Large intestine (tissue), 3 donors: ENCODE data around the gene C17orf50. TPM values are rescaled to one million over a fixed set of nuclear protein-coding genes. Genes with fewer than 3 reads are reported as not detected.

Experiments used
- DNase-seq, 2 donors: peaks; one replicate each; pipeline versions ENCODE4 v3.0.0 to v3.0.0-alpha.2; 2013
- H3K27ac ChIP-seq: one replicate; pipeline ENCODE4 v1.5.1; 2013; ENCODE audit warnings: low read length
- H3K27me3 ChIP-seq: 2 replicates; pipeline ENCODE4 v1.6.1; 2013; ENCODE audit warnings: low read length; ENCODE audit not compliant: control insufficient read depth, insufficient read depth
- H3K36me3 ChIP-seq: 2 replicates; pipeline ENCODE4 v1.6.1; 2013; ENCODE audit warnings: low read length; ENCODE audit not compliant: control insufficient read depth, insufficient read depth
- H3K4me1 ChIP-seq: one replicate; pipeline ENCODE4 v1.6.1; 2013; ENCODE audit warnings: low read length; ENCODE audit not compliant: control insufficient read depth, insufficient read depth
- H3K4me3 ChIP-seq: one replicate; pipeline ENCODE4 v1.5.1; 2013; ENCODE audit warnings: low read length
- H3K9me3 ChIP-seq: one replicate; pipeline ENCODE4 v1.6.1; 2013; ENCODE audit warnings: mild to moderate bottlenecking, low read depth, low read length, moderate library complexity; ENCODE audit not compliant: control insufficient read depth
- WGBS: methylation state at CpG from one replicate; pipeline ENCODE4 v1.1.5; 2013; ENCODE audit warnings: low lambda C conversion rate; ENCODE audit not compliant: insufficient coverage; 5-methylcytosine and 5-hydroxymethylcytosine counted together
- polyA plus RNA-seq: library from polyadenylated mRNA; unstranded; fragments of 120-200 nt; gene quantifications from one replicate; pipeline ENCODE4 v1.2.1, GENCODE V29; 2013

C17orf50 gene
- polyA plus RNA-seq, 1 donor, result 0.04 TPM

DNA sequence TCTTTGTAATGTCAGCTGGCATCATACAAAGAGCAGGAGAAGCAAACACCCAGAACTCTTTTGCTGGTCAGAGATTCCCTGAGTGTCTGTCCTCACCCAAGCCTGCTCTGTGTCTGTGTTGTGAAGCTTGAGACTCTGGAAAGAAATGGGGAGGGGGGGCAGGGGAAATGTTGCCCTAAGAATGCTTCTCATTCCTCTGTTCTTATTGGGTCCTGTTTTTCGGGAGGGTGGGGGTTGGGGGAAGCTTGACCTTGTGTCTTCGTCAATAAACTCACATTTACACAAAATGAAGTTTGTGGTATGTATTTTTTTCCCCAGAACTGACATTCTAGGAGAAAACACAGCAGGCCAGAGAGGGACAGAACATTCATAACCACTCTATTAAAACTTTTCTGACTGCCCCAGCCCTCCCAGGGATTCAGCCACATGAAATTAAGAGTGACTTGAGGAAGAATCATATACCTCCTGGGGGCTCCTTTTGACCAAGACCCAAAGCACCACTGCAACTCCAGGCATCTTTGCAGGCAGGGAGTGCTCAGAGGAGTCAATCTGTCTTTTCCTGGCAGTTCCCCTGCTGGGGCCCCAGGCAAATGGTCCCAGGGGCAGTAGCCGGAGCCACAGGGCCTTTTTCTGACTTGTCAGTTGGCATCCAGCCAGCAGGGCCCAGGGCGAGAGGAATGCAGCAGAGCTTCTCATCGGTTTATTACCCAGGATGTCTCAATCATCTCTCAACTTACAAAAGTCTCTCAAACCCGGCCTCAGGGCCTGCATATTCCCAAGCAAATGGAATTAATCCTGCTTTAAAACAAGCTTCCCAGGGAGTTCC, 34.3 kb upstream of the C17orf50 start:
- DNase-seq, result peak; percentile 92 to 93
- no peaks in the 10 kb centered on the region for H3K27me3 ChIP-seq
- H3K36me3 ChIP-seq, result peaks cover 33% of the 10 kb centered on the region
- H3K27ac ChIP-seq, result peak overlapping the region; percentile 64
- no CpG with 5 or more reads among the region's 6 CpGs for WGBS
- peaks cover 31% of the 10 kb centered on the region for H3K4me1 ChIP-seq
- no peak overlapping the region for H3K4me3 ChIP-seq
- no peaks in the 10 kb centered on the region for H3K9me3 ChIP-seq

DNA sequence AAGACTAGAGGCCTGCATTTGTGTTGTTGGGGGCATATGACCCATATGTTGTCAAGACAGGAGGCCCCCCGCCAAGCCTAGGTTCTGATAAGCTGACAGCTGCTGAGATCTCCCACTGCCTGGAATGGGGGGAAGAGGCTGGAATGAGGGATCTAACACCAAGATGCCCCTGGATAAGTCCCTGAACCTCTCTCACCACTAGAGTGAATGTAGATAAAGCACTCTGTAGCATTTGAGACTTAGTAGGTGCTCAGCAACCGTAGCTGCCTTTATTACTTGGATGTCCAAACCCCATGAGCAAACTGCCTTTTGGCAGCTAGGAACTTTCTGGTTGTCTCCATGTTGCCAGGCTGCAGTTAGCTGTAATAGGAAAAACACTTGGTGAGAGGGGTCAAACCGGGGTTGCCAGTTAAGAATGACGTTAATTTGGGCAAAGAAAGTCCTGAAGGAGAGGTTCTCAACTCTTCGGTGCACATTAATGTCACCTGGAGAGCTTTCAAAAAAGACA, 33.7 kb upstream of the C17orf50 start:
- H3K27me3 ChIP-seq, result no peaks in the 10 kb centered on the region
- no peaks in the 10 kb centered on the region for H3K9me3 ChIP-seq
- peaks cover 30% of the 10 kb centered on the region for H3K36me3 ChIP-seq
- DNase-seq, result no peak
- peaks cover 31% of the 10 kb centered on the region for H3K4me1 ChIP-seq
- no peak overlapping the region for H3K4me3 ChIP-seq
- H3K27ac ChIP-seq, result peak overlapping the region; percentile 64
- no CpG with 5 or more reads among the region's 5 CpGs for WGBS

DNA sequence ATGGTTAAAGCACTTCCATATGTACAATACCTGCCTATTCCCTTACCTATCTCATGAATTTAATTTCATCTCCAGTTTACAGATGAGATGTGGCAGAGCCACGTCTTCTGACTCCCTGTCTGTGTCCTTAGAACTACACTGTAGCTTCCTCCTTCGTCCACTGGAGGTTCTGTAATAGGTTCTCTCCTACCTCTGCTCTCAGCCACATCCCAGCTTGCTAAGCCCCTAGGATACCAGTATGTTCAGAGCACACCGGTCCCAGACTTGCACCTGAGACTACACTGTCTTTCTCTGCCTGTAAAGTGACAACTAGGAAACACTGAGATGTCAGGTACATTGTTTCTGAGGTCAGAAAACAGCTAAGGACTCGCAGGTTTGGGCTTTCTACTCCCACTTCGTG, 33.1 kb upstream of the C17orf50 start:
- H3K9me3 ChIP-seq, result no peaks in the 10 kb centered on the region
- peaks cover 28% of the 10 kb centered on the region for H3K36me3 ChIP-seq
- 67% methylated on average over 1 of the region's 5 CpGs for WGBS
- H3K4me1 ChIP-seq, result peaks cover 31% of the 10 kb centered on the region
- H3K27ac ChIP-seq, result no peak overlapping the region
- no peak overlapping the region for H3K4me3 ChIP-seq
- no peak for DNase-seq
- H3K27me3 ChIP-seq, result no peaks in the 10 kb centered on the region

DNA sequence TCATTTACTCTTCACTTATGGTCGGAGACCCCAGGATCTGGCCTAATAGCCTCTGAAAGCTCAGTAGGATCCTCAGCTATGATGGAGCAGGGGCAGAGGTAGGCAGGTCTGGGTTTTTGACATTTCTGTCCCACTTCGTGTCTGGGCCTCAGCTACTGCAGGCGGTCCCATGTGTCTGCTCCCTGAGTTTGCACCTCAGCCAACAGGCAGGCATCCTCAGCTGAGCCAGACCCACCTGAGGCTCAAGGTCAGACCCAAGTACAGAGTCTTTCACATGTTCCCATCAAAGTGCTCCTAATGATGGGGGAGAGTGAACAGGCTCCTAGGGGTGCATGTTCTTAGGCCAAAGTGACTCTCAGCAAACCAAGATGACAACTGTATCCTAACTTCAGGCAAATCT, 32.1 kb upstream of the C17orf50 start:
- no peaks in the 10 kb centered on the region for H3K9me3 ChIP-seq
- H3K27ac ChIP-seq, result no peak overlapping the region
- DNase-seq, result no peak
- H3K27me3 ChIP-seq, result no peaks in the 10 kb centered on the region
- WGBS, result no CpG with 5 or more reads among the region's 3 CpGs
- H3K4me1 ChIP-seq, result peaks cover 31% of the 10 kb centered on the region
- peaks cover 22% of the 10 kb centered on the region for H3K36me3 ChIP-seq
- H3K4me3 ChIP-seq, result no peak overlapping the region

- no peak for DNase-seq
- no peaks in the 10 kb centered on the region for H3K9me3 ChIP-seq
- H3K27me3 ChIP-seq, result no peaks in the 10 kb centered on the region
- no peak overlapping the region for H3K4me3 ChIP-seq
- no CpG with 5 or more reads among the region's 4 CpGs for WGBS
- H3K27ac ChIP-seq, result no peak overlapping the region
- H3K4me1 ChIP-seq, result peaks cover 31% of the 10 kb centered on the region
- peaks cover 14% of the 10 kb centered on the region for H3K36me3 ChIP-seq
Measured at GRCh38 chr17:35729405-35729833, 31.3 kb upstream of the C17orf50 start.

- no peak for DNase-seq
- H3K9me3 ChIP-seq, result no peaks in the 10 kb centered on the region
- H3K27me3 ChIP-seq, result no peaks in the 10 kb centered on the region
- no peak overlapping the region for H3K4me3 ChIP-seq
- WGBS, result 60% methylated on average over 1 of the region's 10 CpGs
- no peak overlapping the region for H3K27ac ChIP-seq
- H3K36me3 ChIP-seq, result peaks cover 3% of the 10 kb centered on the region
- H3K4me1 ChIP-seq, result peaks cover 29% of the 10 kb centered on the region
Measured at GRCh38 chr17:35730400-35731005, 30.2 kb upstream of the C17orf50 start.

DNA sequence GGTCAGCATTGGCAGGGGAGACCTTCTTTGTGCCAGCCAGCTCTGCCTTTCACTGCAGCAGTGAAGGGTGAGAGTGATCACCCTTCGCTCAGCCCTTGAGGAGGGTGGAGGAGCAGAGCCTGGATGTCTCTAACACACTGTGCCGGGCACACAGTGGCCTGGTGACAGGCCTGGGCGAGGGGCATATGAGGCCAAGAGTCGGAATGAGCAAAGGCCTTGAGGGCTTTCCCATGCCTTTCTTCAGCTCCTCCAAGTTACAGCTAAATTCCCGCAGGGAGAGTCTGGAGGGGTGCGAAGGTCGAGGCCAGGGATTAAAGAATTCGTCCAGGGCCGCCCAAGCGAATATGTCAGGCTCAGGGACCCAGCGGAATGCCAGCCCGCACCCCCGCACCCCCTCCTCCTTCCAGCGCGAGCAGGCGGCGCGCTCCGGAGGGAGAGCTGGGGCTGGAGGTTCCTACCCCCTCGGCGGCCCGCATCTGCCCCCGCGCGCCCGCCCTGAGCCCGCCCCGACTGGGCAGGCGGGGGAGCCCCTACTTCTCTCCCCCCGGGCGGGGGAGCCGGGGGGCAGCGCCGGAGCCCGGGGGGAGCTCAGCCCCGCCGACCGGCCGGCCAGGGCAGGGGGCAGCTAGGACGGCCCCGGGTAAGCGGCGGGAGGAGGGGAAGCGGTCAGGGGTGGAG, 29.3 kb upstream of the C17orf50 start, which contains the start of gene RASL10B:
TSS of gene RASL10B (plus strand) at position 401 of the 678 bp plus-strand sequence. CDS start 3,546 bp downstream, outside the sequence.
- H3K36me3 ChIP-seq, result no peaks in the 10 kb centered on the region
- no peaks in the 10 kb centered on the region for H3K9me3 ChIP-seq
- H3K4me3 ChIP-seq, result peak within 1 kb of the TSS; percentile 51
- H3K4me1 ChIP-seq, result peaks cover 21% of the 10 kb centered on the region
- no CpG with 5 or more reads among the region's 44 CpGs for WGBS
- no peaks in the 10 kb centered on the region for H3K27me3 ChIP-seq
- no peak within 1 kb of the TSS for H3K27ac ChIP-seq
- peak; percentile 27 to 68 for DNase-seq

- no peaks in the 10 kb centered on the region for H3K36me3 ChIP-seq
- peaks cover 13% of the 10 kb centered on the region for H3K4me1 ChIP-seq
- no peak for DNase-seq
- H3K4me3 ChIP-seq, result peak overlapping the region; percentile 51
- H3K27me3 ChIP-seq, result no peaks in the 10 kb centered on the region
- no peak overlapping the region for H3K27ac ChIP-seq
- no peaks in the 10 kb centered on the region for H3K9me3 ChIP-seq
- no CpG with 5 or more reads among the region's 47 CpGs for WGBS
Measured at GRCh38 chr17:35731917-35732805, 28.5 kb upstream of the C17orf50 start.

DNA sequence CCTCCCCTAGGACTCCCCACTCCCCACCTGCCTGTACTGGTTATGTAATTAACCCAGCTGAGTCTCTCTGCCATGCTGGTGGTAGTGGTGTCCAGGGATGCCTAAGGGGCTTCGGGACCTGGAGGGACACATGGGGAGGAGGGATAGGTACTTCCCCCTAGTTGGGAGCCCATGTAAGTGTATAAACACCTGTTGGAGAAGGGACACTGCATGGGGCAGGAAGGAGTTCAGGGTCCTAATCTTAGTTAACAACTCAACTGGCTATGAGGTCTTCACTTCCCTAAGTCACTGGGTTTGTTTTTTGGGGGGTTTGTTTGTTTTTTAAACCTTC, 27.9 kb upstream of the C17orf50 start:
- peaks cover 7% of the 10 kb centered on the region for H3K4me1 ChIP-seq
- WGBS, result no CpG with 5 or more reads among the region's 1 CpG
- H3K27ac ChIP-seq, result no peak overlapping the region
- no peaks in the 10 kb centered on the region for H3K36me3 ChIP-seq
- DNase-seq, result no peak
- H3K27me3 ChIP-seq, result no peaks in the 10 kb centered on the region
- no peaks in the 10 kb centered on the region for H3K9me3 ChIP-seq
- H3K4me3 ChIP-seq, result no peak overlapping the region
